ENCODE data around the gene UPF2.
"Not testable (repeated sequence)": the region's sequence is repeated elsewhere in the genome, so short reads cannot be mapped to it uniquely, and the experiment has no call there.

Gene UPF2

GRCh38 chr10:11986593-11987216 lies 55.9 kb downstream of the UPF2 start:
- Histone ChIP-seq H3K27ac (no peak overlapping the region), H3K4me3 (no peak overlapping the region)

- no peak overlapping the region for H3K27ac ChIP-seq
- H3K4me3 ChIP-seq, result no peak overlapping the region
These were observed 60.4 kb downstream of the UPF2 start for GRCh38 chr10:11982253-11982652.

GRCh38 chr10:11975795-11976194 lies 66.8 kb downstream of the UPF2 start:
- Histone ChIP-seq H3K27ac (no peak overlapping the region), H3K4me3 (no peak overlapping the region)

GRCh38 chr10:11972523-11972922 lies 70.1 kb downstream of the UPF2 start:
- not testable (repeated sequence) for H3K4me3 ChIP-seq, H3K27ac ChIP-seq

- Histone ChIP-seq H3K27ac (no peak overlapping the region), H3K4me3 (no peak overlapping the region)
These were observed 80.4 kb downstream of the UPF2 start for GRCh38 chr10:11962176-11962575.

GRCh38 chr10:11961771-11962170 lies 80.8 kb downstream of the UPF2 start:
- Histone ChIP-seq H3K27ac (no peak overlapping the region), H3K4me3 (no peak overlapping the region)

GRCh38 chr10:11959966-11960365 lies 82.6 kb downstream of the UPF2 start:
- Histone ChIP-seq H3K4me3 (no peak overlapping the region), H3K27ac (no peak overlapping the region)

GRCh38 chr10:11958956-11959355 lies 83.7 kb downstream of the UPF2 start:
- H3K27ac ChIP-seq, result no peak overlapping the region

GRCh38 chr10:11951695-11952094 lies 90.9 kb downstream of the UPF2 start:
- Histone ChIP-seq H3K27ac (no peak overlapping the region), H3K4me3 (no peak overlapping the region)

More at GRCh38 chr10:11958956-11959355, 83.7 kb downstream of the UPF2 start:
- no peak overlapping the region for H3K4me3 ChIP-seq

- no peak overlapping the region for H3K4me3 ChIP-seq
- no peak overlapping the region for H3K27ac ChIP-seq
These were observed 92.1 kb downstream of the UPF2 start for GRCh38 chr10:11950325-11951018.

- H3K27ac ChIP-seq, result no peak overlapping the region
These were observed 93.5 kb downstream of the UPF2 start for GRCh38 chr10:11949152-11949551.

GRCh38 chr10:11946652-11947051 lies 96.0 kb downstream of the UPF2 start:
- no peak overlapping the region for H3K4me3 ChIP-seq

More at GRCh38 chr10:11949152-11949551, 93.5 kb downstream of the UPF2 start:
- no peak overlapping the region for H3K4me3 ChIP-seq

GRCh38 chr10:11936389-11937152 lies 106.0 kb downstream of the UPF2 start:
- no peak overlapping the region for H3K27ac ChIP-seq
- H3K4me3 ChIP-seq, result no peak overlapping the region

More at GRCh38 chr10:11946652-11947051, 96.0 kb downstream of the UPF2 start:
- no peak overlapping the region for H3K27ac ChIP-seq

- Histone ChIP-seq H3K4me3 (no peak overlapping the region), H3K27ac (no peak overlapping the region)
These were observed 108.3 kb downstream of the UPF2 start for GRCh38 chr10:11934262-11934661.

GRCh38 chr10:11933577-11934223 lies 108.9 kb downstream of the UPF2 start:
- Histone ChIP-seq H3K27ac (no peak overlapping the region), H3K4me3 (no peak overlapping the region)

GRCh38 chr10:11931038-11931437 lies 111.6 kb downstream of the UPF2 start:
- Histone ChIP-seq H3K4me3 (no peak overlapping the region), H3K27ac (no peak overlapping the region)

- Histone ChIP-seq H3K4me3 (no peak overlapping the region), H3K27ac (no peak overlapping the region)
These were observed 112.2 kb downstream of the UPF2 start for GRCh38 chr10:11930312-11930978.

GRCh38 chr10:11927746-11928145 lies 114.9 kb downstream of the UPF2 start:
- no peak overlapping the region for H3K27ac ChIP-seq
- no peak overlapping the region for H3K4me3 ChIP-seq

- Histone ChIP-seq H3K27ac (no peak overlapping the region), H3K4me3 (no peak overlapping the region)
These were observed 120.7 kb downstream of the UPF2 start for GRCh38 chr10:11921800-11922392.
